Karpas-422 (cell line): ENCODE data around the gene RALGAPA2. TPM values are rescaled to one million over a fixed set of nuclear protein-coding genes. Genes with fewer than 3 reads are reported as not detected.

ENCODE experiments used
- DNase-seq: peaks from one replicate; pipeline ENCODE4 v3.0.0-alpha.2; 2015
- H2AFZ ChIP-seq: fragments of 200-600 bp; sonication (generic); 2 replicates; pipeline ENCODE4 v1.6.1; 2014; ENCODE audit warnings: antibody characterized with exemption, low read length, mixed read lengths
- H3K27ac ChIP-seq: fragments of 200-600 bp; sonication (generic); 2 replicates; pipeline ENCODE4 v1.5.1; 2014; ENCODE audit warnings: mild to moderate bottlenecking, low read length, moderate library complexity
- H3K27me3 ChIP-seq: fragments of 200-600 bp; sonication (generic); 2 replicates; pipeline ENCODE4 v1.6.1; 2014; ENCODE audit warnings: low read length, mixed read lengths
- H3K36me3 ChIP-seq: fragments of 200-600 bp; sonication (generic); 2 replicates; pipeline ENCODE4 v1.6.1; 2014; ENCODE audit warnings: low read length, mixed read lengths; ENCODE audit not compliant: insufficient read depth
- H3K4me1 ChIP-seq: fragments of 200-600 bp; sonication (generic); 2 replicates; pipeline ENCODE4 v1.6.1; 2014; ENCODE audit warnings: mild to moderate bottlenecking, low read length, mixed read lengths
- H3K4me2 ChIP-seq: fragments of 200-600 bp; sonication (generic); 2 replicates; pipeline ENCODE4 v1.6.1; 2014; ENCODE audit warnings: low read length, low read depth, mild to moderate bottlenecking; ENCODE audit not compliant: poor library complexity, severe bottlenecking
- H3K4me3 ChIP-seq: fragments of 200-600 bp; sonication (generic); 2 replicates; pipeline ENCODE4 v1.5.1; 2014; ENCODE audit warnings: mild to moderate bottlenecking, antibody characterized with exemption, low read length, mixed read lengths
- H3K79me2 ChIP-seq: fragments of 200-600 bp; sonication (generic); 2 replicates; pipeline ENCODE4 v1.6.1; 2014; ENCODE audit warnings: mild to moderate bottlenecking, low read length, mixed read lengths
- H3K9ac ChIP-seq: fragments of 200-600 bp; sonication (generic); 2 replicates; pipeline ENCODE4 v1.6.0; 2014; ENCODE audit warnings: low read length
- H3K9me2 ChIP-seq: fragments of 200-600 bp; sonication (generic), shearing (Covaris generic); replicated peaks from 2 replicates; pipeline ENCODE4 v1.6.0; 2014; ENCODE audit warnings: mild to moderate bottlenecking, low read length, moderate library complexity; ENCODE audit not compliant: insufficient read depth
- H3K9me3 ChIP-seq: fragments of 300-700, 200-600 bp; sonication (generic); 2 replicates; pipeline ENCODE4 v1.6.1; 2014; ENCODE audit warnings: low read length, mixed read lengths
- H4K20me1 ChIP-seq: fragments of 200-600 bp; sonication (generic); 2 replicates; pipeline ENCODE4 v1.6.1; 2014; ENCODE audit warnings: mild to moderate bottlenecking, antibody characterized with exemption, low read length, low read depth; ENCODE audit not compliant: insufficient read depth
- total RNA-seq: library from RNA; depleted of rRNA; stranded (reverse); fragments of >200 nt; shearing (Covaris generic); gene quantifications from 2 replicates; pipeline ENCODE4 v1.2.3, GENCODE V29; 2014; ENCODE audit warnings: low replicate concordance

The RALGAPA2 gene
- total RNA-seq, 1 experiment from 2014 or later, result 6.3 TPM

DNA sequence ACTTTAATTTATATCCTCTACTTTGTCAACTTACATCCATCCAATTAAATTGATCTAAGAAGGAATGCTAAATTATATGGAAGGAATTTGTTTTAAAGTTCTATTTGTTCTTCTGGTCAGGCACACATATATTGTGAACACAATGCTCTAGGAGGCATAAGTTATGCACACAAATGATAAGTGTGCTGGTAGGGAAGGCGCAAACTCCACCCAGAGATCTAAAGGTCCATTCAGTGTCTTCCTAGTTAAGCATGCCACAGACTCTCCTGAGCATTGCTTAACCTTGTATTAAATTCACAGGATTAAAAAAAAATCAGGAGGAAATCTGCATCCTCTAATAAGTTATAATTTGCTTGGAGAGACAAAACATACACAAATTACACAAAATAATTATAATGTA is 127.3 kb downstream of the RALGAPA2 start:
- no peak overlapping the region for H3K9ac ChIP-seq
- no peaks in the 10 kb centered on the region for H3K4me1 ChIP-seq
- no peaks in the 10 kb centered on the region for H3K36me3 ChIP-seq
- H2AFZ ChIP-seq, result no peak overlapping the region
- H3K27ac ChIP-seq, result no peak overlapping the region
- H3K79me2 ChIP-seq, result no peaks in the 10 kb centered on the region
- no peak for DNase-seq
- no peaks in the 10 kb centered on the region for H4K20me1 ChIP-seq
- no peaks in the 10 kb centered on the region for H3K9me3 ChIP-seq
- no peak overlapping the region for H3K4me3 ChIP-seq
- H3K4me2 ChIP-seq, result no peak overlapping the region
- H3K27me3 ChIP-seq, result no peaks in the 10 kb centered on the region
- no peaks in the 10 kb centered on the region for H3K9me2 ChIP-seq

DNA sequence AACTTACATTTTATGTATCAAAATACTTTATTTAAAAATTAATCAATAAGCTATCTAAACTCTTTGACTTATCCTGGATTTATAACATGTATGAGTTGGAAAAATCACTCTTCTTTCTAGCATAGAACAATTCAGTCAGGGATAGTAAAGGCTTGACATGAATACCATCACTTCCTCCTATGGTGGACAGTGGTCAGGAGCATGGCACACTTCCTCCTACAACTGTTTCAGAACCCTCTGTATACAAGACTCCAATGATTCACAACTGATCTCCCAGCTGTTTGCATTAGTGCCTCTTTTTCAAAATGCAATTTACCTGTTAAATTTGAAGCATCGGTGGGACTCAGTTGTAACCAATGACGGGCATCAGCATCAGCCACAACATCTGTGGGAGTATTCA is 129.7 kb downstream of the RALGAPA2 start:
- no peak overlapping the region for H3K9ac ChIP-seq
- no peak overlapping the region for H2AFZ ChIP-seq
- no peak for DNase-seq
- H3K36me3 ChIP-seq, result no peaks in the 10 kb centered on the region
- H3K4me3 ChIP-seq, result no peak overlapping the region
- H3K9me3 ChIP-seq, result no peaks in the 10 kb centered on the region
- H3K27me3 ChIP-seq, result no peaks in the 10 kb centered on the region
- H4K20me1 ChIP-seq, result no peaks in the 10 kb centered on the region
- H3K27ac ChIP-seq, result no peak overlapping the region
- no peaks in the 10 kb centered on the region for H3K9me2 ChIP-seq
- no peaks in the 10 kb centered on the region for H3K79me2 ChIP-seq
- no peaks in the 10 kb centered on the region for H3K4me1 ChIP-seq
- H3K4me2 ChIP-seq, result no peak overlapping the region

DNA sequence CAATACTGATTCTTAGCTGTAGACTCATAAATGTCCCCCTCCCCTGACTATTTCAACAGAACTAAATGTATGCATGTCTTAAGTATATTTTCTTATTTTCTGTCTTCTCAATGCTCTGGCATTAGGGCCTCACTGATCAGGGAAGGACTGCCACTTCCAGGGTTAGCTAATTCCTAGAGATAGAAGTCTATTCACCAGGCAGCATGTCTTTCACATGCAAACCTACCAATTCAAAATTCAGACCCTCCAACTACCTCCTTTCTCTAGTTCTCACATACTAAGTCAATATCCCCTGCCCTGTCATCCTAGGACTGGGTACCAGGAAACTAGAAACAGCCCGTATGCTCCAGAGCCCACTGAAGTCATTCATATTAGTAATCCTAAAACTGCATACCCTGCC is 132.3 kb downstream of the RALGAPA2 start:
- no peaks in the 10 kb centered on the region for H3K4me1 ChIP-seq
- H3K27me3 ChIP-seq, result no peaks in the 10 kb centered on the region
- H3K27ac ChIP-seq, result no peak overlapping the region
- H2AFZ ChIP-seq, result no peak overlapping the region
- H4K20me1 ChIP-seq, result no peaks in the 10 kb centered on the region
- DNase-seq, result no peak
- H3K9me2 ChIP-seq, result no peaks in the 10 kb centered on the region
- no peak overlapping the region for H3K4me2 ChIP-seq
- H3K9ac ChIP-seq, result no peak overlapping the region
- H3K79me2 ChIP-seq, result no peaks in the 10 kb centered on the region
- no peaks in the 10 kb centered on the region for H3K9me3 ChIP-seq
- no peaks in the 10 kb centered on the region for H3K36me3 ChIP-seq
- no peak overlapping the region for H3K4me3 ChIP-seq

DNA sequence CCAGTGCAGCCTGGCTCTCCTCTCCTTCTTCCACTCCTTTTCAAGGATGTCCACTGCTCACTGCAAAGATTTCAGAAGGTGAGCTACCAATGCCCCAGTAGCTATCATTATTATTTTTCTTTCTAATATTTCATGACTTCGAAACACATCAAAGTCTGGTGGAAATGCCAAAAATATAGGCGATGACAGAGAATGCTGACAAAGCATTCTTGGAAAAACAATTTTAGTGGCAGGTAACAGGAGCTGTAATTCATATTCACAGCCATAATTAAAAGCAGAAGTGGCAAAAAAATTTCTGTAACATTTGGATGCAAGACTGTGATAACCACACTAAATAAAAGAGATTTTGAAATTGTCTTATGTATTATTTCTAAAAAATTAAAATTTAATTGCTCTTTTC is 133.6 kb downstream of the RALGAPA2 start:
- no peaks in the 10 kb centered on the region for H3K27me3 ChIP-seq
- no peaks in the 10 kb centered on the region for H3K9me2 ChIP-seq
- no peaks in the 10 kb centered on the region for H4K20me1 ChIP-seq
- no peak overlapping the region for H3K4me2 ChIP-seq
- H3K27ac ChIP-seq, result no peak overlapping the region
- H3K4me1 ChIP-seq, result no peaks in the 10 kb centered on the region
- H3K4me3 ChIP-seq, result no peak overlapping the region
- no peaks in the 10 kb centered on the region for H3K36me3 ChIP-seq
- H2AFZ ChIP-seq, result no peak overlapping the region
- H3K9ac ChIP-seq, result no peak overlapping the region
- H3K9me3 ChIP-seq, result no peaks in the 10 kb centered on the region
- no peak for DNase-seq
- no peaks in the 10 kb centered on the region for H3K79me2 ChIP-seq

DNA sequence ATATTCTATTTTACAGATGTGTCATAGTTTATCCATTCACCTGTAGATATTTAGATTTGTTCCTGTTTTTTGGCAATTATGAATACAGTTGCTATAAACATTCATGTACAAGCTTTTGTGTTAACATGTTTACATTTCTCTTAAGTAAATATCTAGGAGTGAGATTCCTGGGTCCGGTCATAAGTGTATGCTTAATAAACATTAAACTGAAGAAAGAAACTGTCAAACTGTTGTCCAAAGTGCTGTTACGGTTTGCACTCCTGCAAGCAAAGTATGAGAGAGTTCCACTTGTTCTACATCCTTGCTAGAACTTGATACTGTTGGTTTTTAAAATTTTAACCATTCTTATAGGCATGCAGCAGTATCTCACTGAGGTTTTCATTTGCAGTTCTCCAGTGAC is 138.6 kb downstream of the RALGAPA2 start:
- Histone ChIP-seq H3K4me3 (no peak overlapping the region), H3K36me3 (no peaks in the 10 kb centered on the region), H4K20me1 (no peaks in the 10 kb centered on the region), H3K4me2 (no peak overlapping the region), H3K79me2 (no peaks in the 10 kb centered on the region), H3K27ac (no peak overlapping the region), H3K9me2 (no peaks in the 10 kb centered on the region), H3K27me3 (no peaks in the 10 kb centered on the region), H2AFZ (no peak overlapping the region), H3K9me3 (no peaks in the 10 kb centered on the region), H3K4me1 (peaks cover 14% of the 10 kb centered on the region), H3K9ac (no peak overlapping the region)
- DNase-seq, result no peak

DNA sequence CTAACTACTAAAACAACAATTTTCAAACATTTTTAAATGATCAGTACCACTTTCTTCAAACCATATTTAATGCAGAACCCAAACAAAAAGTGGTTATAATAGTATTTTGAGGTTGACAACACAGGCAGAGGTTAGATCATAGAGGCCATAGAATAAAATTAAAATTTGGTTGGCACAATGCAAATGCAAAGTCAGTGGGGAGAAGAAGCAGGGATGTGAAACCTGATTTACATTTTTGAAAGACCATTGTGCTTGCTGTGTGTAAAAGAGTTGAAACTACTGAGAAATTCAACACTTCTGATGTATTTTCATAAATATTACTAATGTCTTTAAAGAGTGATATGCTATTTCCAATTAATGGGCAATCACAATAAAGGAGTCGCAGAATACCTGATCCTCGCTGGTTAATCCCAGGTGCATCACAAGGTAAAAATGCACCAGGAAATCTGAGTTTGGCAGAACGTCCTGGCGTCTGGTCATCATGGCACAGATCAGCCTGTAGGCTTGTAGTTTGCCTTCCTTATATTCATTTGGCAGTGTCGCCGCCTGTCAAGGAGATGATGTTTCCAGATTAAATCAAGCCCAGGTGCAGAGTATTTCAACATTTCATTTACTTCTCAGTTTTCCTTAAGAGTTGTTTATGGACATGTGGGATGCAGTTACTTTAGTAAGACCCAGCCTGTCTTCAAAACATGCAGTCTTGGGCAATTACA is 141.2 kb downstream of the RALGAPA2 start:
- Histone ChIP-seq H4K20me1 (no peaks in the 10 kb centered on the region), H3K27ac (no peak overlapping the region), H3K9ac (no peak overlapping the region), H2AFZ (no peak overlapping the region), H3K4me1 (peaks cover 14% of the 10 kb centered on the region), H3K9me3 (no peaks in the 10 kb centered on the region), H3K4me3 (no peak overlapping the region), H3K36me3 (no peaks in the 10 kb centered on the region), H3K27me3 (no peaks in the 10 kb centered on the region), H3K79me2 (no peaks in the 10 kb centered on the region), H3K4me2 (peak overlapping the region; percentile 42), H3K9me2 (no peaks in the 10 kb centered on the region)
- DNase-seq, result peak; percentile 48

DNA sequence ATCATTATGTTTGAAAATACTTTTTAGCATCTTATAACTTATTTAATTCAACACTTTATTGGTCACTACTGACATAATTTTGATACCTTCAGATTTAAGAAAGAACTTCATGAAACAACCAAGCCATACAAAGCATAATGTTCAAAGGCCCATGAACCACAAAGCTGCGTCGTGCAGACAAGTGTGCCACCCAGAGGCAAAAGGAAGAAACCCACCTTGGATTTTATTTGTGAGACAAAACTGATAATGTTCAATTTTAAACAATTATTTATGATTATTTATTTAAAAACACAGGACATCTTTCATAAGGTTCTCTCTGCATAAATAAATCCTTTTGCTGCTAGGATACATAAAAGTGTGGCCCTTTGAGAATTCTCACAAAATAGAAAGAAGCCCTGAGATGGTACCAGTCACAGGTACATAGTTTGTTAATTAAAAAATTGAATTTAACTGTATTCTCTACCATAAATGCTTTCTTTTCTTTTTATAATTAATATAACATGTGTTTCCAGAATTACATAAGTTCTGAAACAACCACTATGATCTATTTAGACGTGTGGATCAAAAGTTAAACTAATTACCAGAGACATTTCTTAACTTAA is 143.7 kb downstream of the RALGAPA2 start:
- H3K27me3 ChIP-seq, result no peaks in the 10 kb centered on the region
- no peak overlapping the region for H3K27ac ChIP-seq
- no peaks in the 10 kb centered on the region for H3K36me3 ChIP-seq
- H3K4me1 ChIP-seq, result peaks cover 14% of the 10 kb centered on the region
- no peaks in the 10 kb centered on the region for H3K9me2 ChIP-seq
- no peaks in the 10 kb centered on the region for H3K9me3 ChIP-seq
- H3K4me2 ChIP-seq, result no peak overlapping the region
- H2AFZ ChIP-seq, result no peak overlapping the region
- H3K4me3 ChIP-seq, result no peak overlapping the region
- no peaks in the 10 kb centered on the region for H4K20me1 ChIP-seq
- H3K9ac ChIP-seq, result no peak overlapping the region
- DNase-seq, result peak; percentile 77
- H3K79me2 ChIP-seq, result no peaks in the 10 kb centered on the region

DNA sequence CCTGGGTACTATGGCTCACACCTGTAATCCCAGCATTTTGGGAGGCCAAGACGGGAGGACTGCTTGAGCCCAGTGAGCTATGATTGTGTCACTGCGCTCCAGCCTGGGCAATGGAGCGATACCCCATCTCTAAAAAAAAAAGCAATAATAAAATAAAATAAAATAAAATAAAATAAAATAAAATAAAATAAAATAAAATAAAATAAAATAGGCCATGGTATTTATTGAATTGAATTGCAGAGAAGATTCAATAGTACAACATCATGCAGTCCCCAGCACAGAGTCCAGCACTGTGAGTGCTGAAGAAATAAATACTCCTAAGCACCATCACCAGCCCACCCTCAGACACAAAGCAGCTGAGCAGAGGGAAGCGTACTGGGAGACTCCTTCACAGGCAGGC is 144.7 kb downstream of the RALGAPA2 start:
- Histone ChIP-seq H3K9me3 (no peaks in the 10 kb centered on the region), H3K9ac (no peak overlapping the region), H3K4me2 (no peak overlapping the region), H3K27me3 (no peaks in the 10 kb centered on the region), H3K27ac (no peak overlapping the region), H4K20me1 (no peaks in the 10 kb centered on the region), H3K4me3 (no peak overlapping the region), H3K79me2 (no peaks in the 10 kb centered on the region), H3K4me1 (peaks cover 14% of the 10 kb centered on the region), H3K9me2 (no peaks in the 10 kb centered on the region), H3K36me3 (no peaks in the 10 kb centered on the region), H2AFZ (no peak overlapping the region)
- no peak for DNase-seq
